GM10266 (cell line): Measurements from ENCODE around the gene SLC45A1.

Experiments used
- DNase-seq: peaks from one replicate; pipeline ENCODE4 v3.0.0; 2012; ENCODE audit errors: extremely low spot score
- CTCF ChIP-seq: IDR thresholded peaks from 2 replicates; pipeline ENCODE4 v1.5.1; 2012; ENCODE audit warnings: mild to moderate bottlenecking, low read depth; ENCODE audit not compliant: control insufficient read depth, insufficient read depth; ENCODE audit errors: missing control alignments

SLC45A1 gene

GRCh38 chr1:8312235-8313218 is 5.4 kb upstream of the SLC45A1 start:
- TF ChIP-seq CTCF = no peak
- no peak for DNase-seq

- no peak for TF ChIP-seq CTCF
- DNase-seq = no peak
Measured at GRCh38 chr1:8313231-8313630, 4.7 kb upstream of the SLC45A1 start.

- DNase-seq = peak; percentile 78
- TF ChIP-seq CTCF = peak; percentile 82
Measured at GRCh38 chr1:8314346-8315280, 3.3 kb upstream of the SLC45A1 start.

GRCh38 chr1:8315573-8316475 is 2.1 kb upstream of the SLC45A1 start:
- no peak for TF ChIP-seq CTCF
- DNase-seq = no peak

- no peak for TF ChIP-seq CTCF
- DNase-seq = no peak
Measured at GRCh38 chr1:8318436-8318835, 522 bp downstream of the SLC45A1 start.

- no peak for TF ChIP-seq CTCF
- DNase-seq = no peak
Measured at GRCh38 chr1:8321612-8322011, 3.7 kb downstream of the SLC45A1 start.
